ENCODE results near the gene GPC6.

GPC6 gene

DNA sequence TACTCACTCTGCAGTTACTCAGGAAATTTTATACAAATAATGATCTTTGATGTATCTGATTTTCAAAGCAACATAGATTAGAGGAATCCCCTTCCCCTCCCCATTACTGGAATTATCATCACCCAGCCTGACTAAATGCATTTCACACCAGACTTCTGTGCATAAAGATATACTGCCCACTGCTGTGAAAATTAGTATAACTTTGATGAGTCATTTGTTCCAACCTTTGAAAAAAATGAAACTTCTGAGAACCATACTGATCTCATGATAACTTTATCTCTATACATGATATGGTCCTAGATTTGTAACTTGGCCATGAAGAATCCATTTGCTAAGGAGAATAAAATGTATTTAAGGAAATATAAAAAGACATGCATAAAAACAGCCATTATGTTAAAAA, 63.9 kb downstream of the GPC6 start:
- TF ChIP-seq, protein P1, sequence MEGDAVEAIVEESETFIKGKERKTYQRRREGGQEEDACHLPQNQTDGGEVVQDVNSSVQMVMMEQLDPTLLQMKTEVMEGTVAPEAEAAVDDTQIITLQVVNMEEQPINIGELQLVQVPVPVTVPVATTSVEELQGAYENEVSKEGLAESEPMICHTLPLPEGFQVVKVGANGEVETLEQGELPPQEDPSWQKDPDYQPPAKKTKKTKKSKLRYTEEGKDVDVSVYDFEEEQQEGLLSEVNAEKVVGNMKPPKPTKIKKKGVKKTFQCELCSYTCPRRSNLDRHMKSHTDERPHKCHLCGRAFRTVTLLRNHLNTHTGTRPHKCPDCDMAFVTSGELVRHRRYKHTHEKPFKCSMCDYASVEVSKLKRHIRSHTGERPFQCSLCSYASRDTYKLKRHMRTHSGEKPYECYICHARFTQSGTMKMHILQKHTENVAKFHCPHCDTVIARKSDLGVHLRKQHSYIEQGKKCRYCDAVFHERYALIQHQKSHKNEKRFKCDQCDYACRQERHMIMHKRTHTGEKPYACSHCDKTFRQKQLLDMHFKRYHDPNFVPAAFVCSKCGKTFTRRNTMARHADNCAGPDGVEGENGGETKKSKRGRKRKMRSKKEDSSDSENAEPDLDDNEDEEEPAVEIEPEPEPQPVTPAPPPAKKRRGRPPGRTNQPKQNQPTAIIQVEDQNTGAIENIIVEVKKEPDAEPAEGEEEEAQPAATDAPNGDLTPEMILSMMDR (IDR thresholded peaks at IDR 0.05; ENCODE audit: low read depth, low read length, missing control alignments) = no peak
- no peak overlapping the region for H3K4me3 ChIP-seq (ENCODE audit: low read depth, low read length)
- in situ Hi-C loops (cut with HindIII; ENCODE audit: low sequenced_read_pairs) = no loop called here
- peak; percentile 13 for DNase-seq (ENCODE audit: low read depth)

DNA sequence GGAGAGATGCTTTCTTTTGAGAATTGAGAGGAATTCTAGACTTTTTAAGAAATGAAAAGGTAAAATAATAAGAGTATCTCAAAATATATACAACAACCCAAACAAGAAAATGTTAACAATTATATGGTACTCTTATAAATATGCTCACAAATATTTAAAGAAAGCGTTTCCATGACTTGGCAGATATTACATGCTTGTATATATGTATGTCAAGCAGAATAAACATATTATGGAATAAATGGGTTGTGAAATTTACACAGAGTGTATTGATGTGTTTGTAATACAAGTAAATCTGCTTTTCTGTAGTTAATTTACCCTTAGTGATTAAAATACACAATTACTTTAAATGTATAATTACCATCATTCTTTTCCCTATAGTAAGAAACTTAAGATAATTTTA, 65.8 kb downstream of the GPC6 start:
- in situ Hi-C loops (cut with HindIII; ENCODE audit: low sequenced_read_pairs) = no loop called here
- no peak overlapping the region for H3K4me3 ChIP-seq (ENCODE audit: low read depth, low read length)
- no peak for DNase-seq (ENCODE audit: low read depth)
- TF ChIP-seq, protein P1 (IDR thresholded peaks at IDR 0.05; ENCODE audit: low read depth, low read length, missing control alignments) = no peak

DNA sequence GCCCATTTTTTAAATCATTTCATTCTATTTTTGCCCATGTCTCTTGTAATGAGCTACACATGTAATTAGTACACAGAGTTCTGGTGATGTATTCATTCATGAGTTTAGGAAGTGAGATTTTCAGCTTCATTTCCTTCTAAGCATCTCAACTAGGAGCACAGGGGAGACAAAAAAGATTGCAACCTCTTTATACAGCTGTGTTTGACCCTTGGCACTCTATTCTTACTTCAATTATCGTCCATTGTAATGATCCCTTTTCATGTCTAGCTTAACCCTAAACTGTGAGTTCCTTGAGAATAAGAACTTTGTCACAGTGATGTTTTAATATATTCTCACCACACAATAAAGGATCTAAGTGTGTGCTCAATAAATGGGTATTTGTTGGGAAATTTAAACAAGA, 67.1 kb downstream of the GPC6 start:
- TF ChIP-seq, protein P1 (IDR thresholded peaks at IDR 0.05; ENCODE audit: low read depth, low read length, missing control alignments) = no peak
- in situ Hi-C loops (cut with HindIII; ENCODE audit: low sequenced_read_pairs) = no loop called here
- no peak for DNase-seq (ENCODE audit: low read depth)
- H3K4me3 ChIP-seq (ENCODE audit: low read depth, low read length) = no peak overlapping the region

DNA sequence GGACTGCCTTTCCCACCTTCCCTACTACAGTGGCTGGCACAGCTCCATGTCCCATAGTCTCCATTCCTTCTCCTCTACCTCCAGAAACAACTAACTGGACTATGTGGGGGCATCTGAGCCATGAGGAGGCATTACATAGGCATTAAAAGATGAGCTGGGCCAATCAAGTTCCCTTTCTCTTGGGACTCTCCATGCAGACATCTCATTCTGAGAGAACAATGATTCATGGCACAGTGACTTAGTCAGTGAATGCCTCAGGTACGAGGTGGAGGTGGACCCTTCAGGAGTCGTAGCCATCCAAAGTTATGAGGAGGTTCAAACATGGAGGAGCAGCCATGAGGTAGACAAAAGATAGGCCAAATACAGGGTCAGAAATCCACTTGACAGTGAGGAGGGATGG, 70.0 kb downstream of the GPC6 start:
- no peak overlapping the region for H3K4me3 ChIP-seq (ENCODE audit: low read depth, low read length)
- TF ChIP-seq, protein P1 (IDR thresholded peaks at IDR 0.05; ENCODE audit: low read depth, low read length, missing control alignments) = no peak
- DNase-seq (ENCODE audit: low read depth) = no peak
- in situ Hi-C loops (cut with HindIII; ENCODE audit: low sequenced_read_pairs) = no loop called here

DNA sequence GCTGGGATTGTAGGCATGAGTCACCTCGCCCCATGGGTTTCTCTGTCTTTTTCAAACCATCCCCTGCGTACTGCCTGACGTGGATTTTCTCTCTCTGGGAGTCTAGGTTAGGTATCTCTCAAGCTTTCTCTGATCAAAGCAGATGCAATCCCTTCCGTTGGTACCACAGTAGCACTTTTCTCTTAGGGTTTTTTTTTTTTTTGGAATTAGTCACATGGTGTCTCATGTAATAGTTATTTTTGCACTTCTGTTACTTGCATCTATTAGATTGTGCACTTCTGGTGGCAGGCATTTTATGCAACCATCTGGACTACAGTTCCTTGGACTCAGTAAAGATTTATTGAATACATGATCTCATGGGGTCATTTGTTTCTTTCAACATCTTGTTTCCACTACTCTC, 72.1 kb downstream of the GPC6 start:
- no peak for DNase-seq (ENCODE audit: low read depth)
- no peak overlapping the region for H3K4me3 ChIP-seq (ENCODE audit: low read depth, low read length)
- TF ChIP-seq, protein P1 (IDR thresholded peaks at IDR 0.05; ENCODE audit: low read depth, low read length, missing control alignments) = no peak
- in situ Hi-C loops (cut with HindIII; ENCODE audit: low sequenced_read_pairs) = no loop called here

DNA sequence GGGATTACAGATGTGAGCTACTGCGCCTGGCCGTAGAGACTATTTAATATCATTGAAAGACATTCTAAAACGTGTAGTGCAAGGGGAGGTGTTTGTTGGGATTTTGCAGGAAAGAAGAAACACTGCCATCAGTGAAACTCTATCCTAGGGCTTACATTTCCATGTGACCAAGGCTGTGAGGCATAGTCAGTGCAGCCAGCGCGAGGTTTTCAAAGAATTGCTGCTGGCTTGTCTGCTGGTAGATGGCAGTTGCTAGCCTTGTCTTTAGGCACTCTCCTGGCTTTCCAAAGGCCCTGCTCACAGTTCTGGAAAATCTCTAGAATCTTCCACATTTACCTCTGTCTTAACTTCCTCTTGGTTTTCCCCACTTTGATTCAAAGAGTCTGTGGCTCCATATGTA, 77.5 kb downstream of the GPC6 start:
- TF ChIP-seq, protein P1 (IDR thresholded peaks at IDR 0.05; ENCODE audit: low read depth, low read length, missing control alignments) = no peak
- no peak overlapping the region for H3K4me3 ChIP-seq (ENCODE audit: low read depth, low read length)
- in situ Hi-C loops (cut with HindIII; ENCODE audit: low sequenced_read_pairs) = no loop called here
- DNase-seq (ENCODE audit: low read depth) = no peak
